Keratinocyte (primary cell): ENCODE data around the gene TACR1. TPM values are rescaled to one million over a fixed set of nuclear protein-coding genes. Genes with fewer than 3 reads are reported as not detected.

Experiments used
- DNase-seq: peaks from one replicate; pipeline ENCODE4 v3.0.0-alpha.2; 2011; ENCODE audit warnings: low read depth, missing footprints, low spot score
- FAIRE-seq: peaks from 2 replicates; lab custom pipeline; 2011; peaks lifted over from hg19 to GRCh38; lab: Jason Lieb, UNC
- H2AFZ ChIP-seq: 2 replicates; pipeline ENCODE4 v1.6.0; 2012; ENCODE audit warnings: low read length, control low read depth, inconsistent platforms; ENCODE audit not compliant: control insufficient read depth
- H3K27ac ChIP-seq: 2 replicates; pipeline ENCODE4 v1.5.1; 2011; ENCODE audit warnings: low read length; ENCODE audit not compliant: control insufficient read depth, insufficient read depth
- H3K27me3 ChIP-seq: 3 replicates; pipeline ENCODE4 v1.6.0; 2011; ENCODE audit warnings: low read length; ENCODE audit not compliant: control insufficient read depth, insufficient read depth; ENCODE audit errors: extremely low read depth
- H3K36me3 ChIP-seq, 2 experiments: 2 replicates in 1 of 2; 3 replicates in 1 of 2; pipeline ENCODE4 v1.5.1; 2011; ENCODE audit warnings: low read length in 2 of 2, mild to moderate bottlenecking in 1 of 2; ENCODE audit not compliant: control insufficient read depth in 2 of 2, insufficient read depth in 2 of 2; ENCODE audit errors: extremely low read depth in 1 of 2
- H3K4me1 ChIP-seq: 3 replicates; pipeline ENCODE4 v1.5.1; 2011; ENCODE audit warnings: low read length; ENCODE audit not compliant: control insufficient read depth, insufficient read depth; ENCODE audit errors: extremely low read depth
- H3K4me2 ChIP-seq: 3 replicates; pipeline ENCODE4 v1.6.0; 2011; ENCODE audit warnings: low read depth, low read length; ENCODE audit not compliant: control insufficient read depth, insufficient read depth; ENCODE audit errors: extremely low read depth
- H3K4me3 ChIP-seq, 3 experiments: fragments of 200-600 bp in 1 of 3; sonication (generic) in 1 of 3; 2 replicates in 2 of 3; 3 replicates in 1 of 3; pipeline ENCODE4 v1.5.1; 2011 to 2016; ENCODE audit warnings: low read length in 3 of 3, mild to moderate bottlenecking in 3 of 3, control low read depth in 2 of 3, inconsistent platforms in 1 of 3, low read depth in 1 of 3, mixed read lengths in 1 of 3, mixed run types in 1 of 3, moderate library complexity in 1 of 3; ENCODE audit not compliant: control insufficient read depth in 2 of 3, insufficient read depth in 2 of 3; ENCODE audit errors: extremely low read depth in 1 of 3
- H3K79me2 ChIP-seq: 2 replicates; pipeline ENCODE4 v1.6.0; 2012; ENCODE audit warnings: low read length; ENCODE audit not compliant: control insufficient read depth, insufficient read depth
- H3K9ac ChIP-seq: 3 replicates; pipeline ENCODE4 v1.6.0; 2011; ENCODE audit warnings: low read length; ENCODE audit not compliant: control insufficient read depth, insufficient read depth; ENCODE audit errors: extremely low read depth
- H3K9me1 ChIP-seq: 3 replicates; pipeline ENCODE4 v1.6.0; 2011; ENCODE audit warnings: low read length; ENCODE audit not compliant: control insufficient read depth, insufficient read depth; ENCODE audit errors: extremely low read depth
- H3K9me3 ChIP-seq: 2 replicates; pipeline ENCODE4 v1.5.1; 2012; ENCODE audit warnings: low read depth, low read length; ENCODE audit not compliant: control insufficient read depth
- H4K20me1 ChIP-seq: 3 replicates; pipeline ENCODE4 v1.6.0; 2011; ENCODE audit warnings: low read length; ENCODE audit not compliant: control insufficient read depth, insufficient read depth; ENCODE audit errors: extremely low read depth
- CTCF ChIP-seq, 3 experiments: IDR thresholded peaks in 1 of 3; conservative IDR thresholded peaks in 1 of 3; optimal IDR thresholded peaks in 1 of 3; 2 replicates in 2 of 3; 3 replicates in 1 of 3; pipeline versions ENCODE3 to v1.5.1; 2011; ENCODE audit warnings: low read length in 3 of 3, mild to moderate bottlenecking in 3 of 3, moderate library complexity in 2 of 3, control low read depth in 1 of 3, inconsistent platforms in 1 of 3; ENCODE audit not compliant: insufficient read depth in 2 of 3; ENCODE audit errors: extremely low read depth in 1 of 3
- EZH2 ChIP-seq: IDR thresholded peaks from one replicate; pipeline ENCODE4 v1.6.1; 2012; ENCODE audit warnings: inconsistent platforms, mild to moderate bottlenecking, low read length, moderate library complexity
- dilution Hi-C: fragments of 300-500 bp; cut with MboI; formaldehyde crosslinking; loops from one replicate; pipeline ENCODE4 v1.7.0; 2020; ENCODE audit warnings: low sequenced_read_pairs; ENCODE audit not compliant: extremely low pct_ligation_motif_present
- polyA plus RNA-seq, 5 experiments: library from polyadenylated mRNA; depleted of rRNA in 3 of 5; stranded (reverse) in 3 of 5; stranded (forward) in 1 of 5; unstranded in 1 of 5; fragments of >200 nt; gene quantifications; 1 replicate in 1 of 5; 2 replicates in 3 of 5; 3 replicates in 1 of 5; pipeline versions ENCODE4 v1.2.1 to v1.2.3, GENCODE V29; 2011 to 2012; ENCODE audit warnings: missing spikeins in 2 of 5, low read depth in 1 of 5, low replicate concordance in 1 of 5

Gene TACR1
- polyA plus RNA-seq, 1 donor (not counting 4 experiments of a cell fraction or from before 2014, with no cell fraction given) = not detected

- no peaks in the 10 kb centered on the region for H3K27me3 ChIP-seq
- no peaks in the 10 kb centered on the region for H3K9me1 ChIP-seq
- FAIRE-seq = no peak
- H3K4me2 ChIP-seq = no peak overlapping the region
- no peaks in the 10 kb centered on the region for H3K4me1 ChIP-seq
- H3K36me3 ChIP-seq = no peaks in the 10 kb centered on the region
- dilution Hi-C loops = no loop called here
- no peak overlapping the region for H3K9ac ChIP-seq
- no peak overlapping the region for H3K27ac ChIP-seq
- H4K20me1 ChIP-seq = no peaks in the 10 kb centered on the region
- no peaks in the 10 kb centered on the region for H3K79me2 ChIP-seq
- H3K4me3 ChIP-seq = no peak overlapping the region
- no peak for DNase-seq
- TF ChIP-seq CTCF (optimal IDR thresholded peaks at IDR 0.05 in 1 of 3, IDR thresholded peaks at IDR 0.05 in 1 of 3, conservative IDR thresholded peaks at IDR 0.05 in 1 of 3; ENCODE audit: extremely low read depth in 1 of 3, insufficient read depth in 2 of 3, low read length in 3 of 3) = no peak
- no peak for TF ChIP-seq EZH2
- H3K9me3 ChIP-seq = no peaks in the 10 kb centered on the region
- no peak overlapping the region for H2AFZ ChIP-seq
Measured at GRCh38 chr2:75027886-75028285, 171.4 kb downstream of the TACR1 start.

GRCh38 chr2:75025633-75026380, 173.5 kb downstream of the TACR1 start:
- Histone ChIP-seq H3K9me3 (no peaks in the 10 kb centered on the region), H4K20me1 (no peaks in the 10 kb centered on the region), H2AFZ (no peak overlapping the region), H3K4me3 (no peak overlapping the region), H3K9ac (no peak overlapping the region), H3K27me3 (no peaks in the 10 kb centered on the region), H3K79me2 (no peaks in the 10 kb centered on the region), H3K27ac (no peak overlapping the region), H3K36me3 (no peaks in the 10 kb centered on the region), H3K4me2 (no peak overlapping the region), H3K4me1 (no peaks in the 10 kb centered on the region), H3K9me1 (no peaks in the 10 kb centered on the region)
- TF ChIP-seq CTCF (optimal IDR thresholded peaks at IDR 0.05 in 1 of 3, IDR thresholded peaks at IDR 0.05 in 1 of 3, conservative IDR thresholded peaks at IDR 0.05 in 1 of 3; ENCODE audit: extremely low read depth in 1 of 3, insufficient read depth in 2 of 3, low read length in 3 of 3) (no peak), EZH2 (no peak)
- no peak for FAIRE-seq
- no peak for DNase-seq
- dilution Hi-C loops = no loop called here
